ENCODE measurements around the gene MLST8.

The MLST8 gene

GRCh38 chr16:2209258-2210008 lies 4.2 kb downstream of the MLST8 start:
- DNase-seq, result no peak

- DNase-seq, result no peak
Measured at GRCh38 chr16:2210009-2210332, 4.7 kb downstream of the MLST8 start.

- no peak for DNase-seq
Measured at GRCh38 chr16:2210386-2211365, 5.4 kb downstream of the MLST8 start, which contains the start of gene BRICD5. BRICD5 (minus strand) TSS chr16:2210863; CDS start chr16:2210833, 30 bp downstream.

GRCh38 chr16:2211923-2212347 lies 6.7 kb downstream of the MLST8 start:
- DNase-seq, result no peak

GRCh38 chr16:2212362-2213324 lies 7.4 kb downstream of the MLST8 start:
- no peak for DNase-seq

GRCh38 chr16:2213817-2214718 lies 8.8 kb downstream of the MLST8 start:
- DNase-seq, result no peak

DNA sequence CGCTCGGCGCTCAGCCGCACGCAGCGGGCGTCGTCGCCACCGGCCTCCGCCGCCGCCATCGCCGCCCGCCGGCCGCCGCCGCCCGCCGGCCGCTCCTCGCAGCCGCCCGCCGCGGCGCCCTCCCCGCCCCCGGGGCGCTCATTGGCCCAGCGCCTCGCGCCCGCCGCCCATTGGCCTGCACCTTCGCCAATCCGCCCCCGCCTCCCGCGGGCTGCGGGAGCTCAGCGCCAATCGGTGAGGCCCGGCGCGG lies 9.4 kb downstream of the MLST8 start, which contains the start of gene PGP:
Gene PGP, minus strand, starts transcription at position 122 of the 250 bp plus-strand sequence. Its CDS starts 63 bp downstream, at position 59.
- no peak for DNase-seq

DNA sequence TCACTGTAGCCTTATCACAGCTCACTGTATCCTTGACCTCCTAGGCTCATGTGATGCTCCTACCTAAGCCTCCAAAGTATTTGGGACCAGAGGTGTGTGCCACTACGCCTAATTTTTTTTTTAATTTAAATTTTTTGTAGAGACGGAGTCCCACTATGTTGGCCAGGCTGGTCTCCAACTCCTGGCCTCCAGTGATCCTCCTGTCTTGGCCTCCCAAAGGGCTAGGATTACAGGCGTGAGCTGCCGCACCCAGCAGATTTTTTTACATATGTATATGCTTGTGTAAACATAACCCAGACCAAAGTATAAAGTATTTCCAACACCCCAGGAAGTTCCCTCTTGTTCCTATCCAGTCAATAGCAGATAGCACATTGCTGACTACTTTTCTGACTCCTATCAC lies 11.1 kb downstream of the MLST8 start:
- DNase-seq, result no peak

DNA sequence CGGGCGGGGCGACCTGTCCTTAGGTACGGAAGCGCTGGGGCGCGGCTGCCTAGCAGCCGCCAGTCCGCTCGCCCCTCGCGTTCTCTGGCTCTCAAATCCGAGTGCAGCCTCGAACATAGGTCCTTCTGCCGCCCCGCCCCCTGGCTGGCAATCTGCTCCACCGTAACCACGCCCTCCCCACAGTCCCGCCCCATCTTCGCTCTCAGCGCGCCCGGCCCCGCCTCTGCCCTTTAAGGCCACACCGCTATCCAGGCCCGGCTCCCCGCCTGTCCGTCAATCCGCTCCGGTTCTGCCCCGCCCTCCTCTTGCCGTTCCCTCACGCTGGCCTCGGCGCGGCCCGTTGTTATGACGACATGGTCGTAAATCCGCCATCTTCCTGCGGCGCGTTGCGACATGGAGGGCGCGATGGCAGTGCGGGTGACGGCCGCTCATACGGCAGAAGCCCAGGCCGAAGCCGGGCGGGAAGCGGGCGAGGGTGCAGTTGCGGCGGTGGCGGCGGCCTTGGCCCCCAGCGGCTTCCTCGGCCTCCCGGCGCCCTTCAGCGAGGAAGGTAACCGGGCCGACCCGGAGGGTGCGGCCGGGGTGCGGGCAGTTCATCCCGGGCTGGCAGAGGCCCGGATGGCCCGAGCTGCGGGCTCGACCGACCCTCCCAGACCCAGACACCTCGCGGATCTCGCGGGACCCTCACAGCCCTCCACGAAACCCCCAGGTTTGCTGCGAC lies 18.1 kb downstream of the MLST8 start, which contains the start of gene E4F1:
Gene E4F1, plus strand, starts transcription at position 371 of the 721 bp plus-strand sequence. Its CDS starts 23 bp downstream, at position 394.
- DNase-seq, result peak; percentile 100

DNA sequence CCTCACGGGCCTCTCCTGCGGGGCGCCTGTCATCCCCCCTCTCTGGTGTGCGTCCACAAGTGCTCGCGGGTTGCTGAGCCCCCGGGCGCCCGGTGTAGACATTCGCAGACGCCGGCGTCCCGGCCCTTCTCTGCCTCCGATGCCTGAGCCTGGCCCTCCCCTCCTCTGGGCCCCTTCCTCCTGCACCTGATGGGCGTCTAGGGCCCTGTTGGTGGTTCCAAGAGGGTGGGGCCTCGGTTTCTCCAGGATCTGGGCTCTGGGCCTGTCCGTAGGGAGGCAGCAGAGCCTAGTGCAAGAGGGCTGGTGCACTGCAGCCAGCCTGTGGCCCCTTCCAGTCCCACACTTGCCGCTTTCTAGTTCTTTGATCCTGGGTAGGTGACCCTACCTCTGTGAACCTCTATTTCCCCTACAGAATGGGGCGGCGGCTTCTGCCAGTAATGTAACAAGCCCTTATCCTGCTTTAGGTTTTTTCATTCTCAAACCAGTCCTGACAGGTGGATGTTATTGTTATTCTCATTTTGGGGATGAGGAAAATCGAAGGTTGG lies 18.8 kb downstream of the MLST8 start:
- peak; percentile 29 for DNase-seq

- DNase-seq, result no peak
Measured at GRCh38 chr16:2226245-2226793, 21.1 kb downstream of the MLST8 start.

- no peak for DNase-seq
Measured at GRCh38 chr16:2226918-2227317, 21.7 kb downstream of the MLST8 start.

DNA sequence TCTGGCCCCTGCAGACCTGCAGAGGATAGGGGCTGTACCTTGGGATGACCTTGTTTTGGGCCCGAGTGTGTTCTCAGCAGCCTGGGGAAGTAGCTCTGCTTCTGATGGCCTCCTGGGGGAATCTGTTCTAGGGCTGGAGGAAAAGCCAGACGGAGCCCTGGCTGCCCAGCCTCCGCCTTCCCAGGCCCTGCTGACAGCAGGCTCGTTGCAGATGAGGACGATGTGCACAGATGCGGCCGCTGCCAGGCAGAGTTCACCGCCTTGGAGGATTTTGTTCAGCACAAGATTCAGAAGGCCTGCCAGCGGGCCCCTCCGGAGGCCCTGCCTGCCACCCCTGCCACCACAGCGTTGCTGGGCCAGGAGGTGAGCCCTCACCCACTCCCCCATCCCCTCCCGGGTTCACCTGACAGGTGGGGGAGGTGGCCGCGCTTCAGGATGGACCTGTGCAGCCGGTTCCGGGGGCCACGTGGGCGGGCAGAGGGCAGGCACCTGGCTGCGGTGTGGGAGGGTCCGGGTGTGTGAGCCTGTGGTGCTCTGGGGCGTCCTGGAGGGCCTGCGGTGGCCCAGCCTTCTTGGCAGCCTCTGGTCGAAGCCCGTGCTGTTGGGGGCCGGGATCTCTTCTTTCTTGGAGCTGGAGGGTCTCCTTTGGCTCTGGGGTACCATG lies 23.0 kb downstream of the MLST8 start:
- DNase-seq, result no peak

DNA sequence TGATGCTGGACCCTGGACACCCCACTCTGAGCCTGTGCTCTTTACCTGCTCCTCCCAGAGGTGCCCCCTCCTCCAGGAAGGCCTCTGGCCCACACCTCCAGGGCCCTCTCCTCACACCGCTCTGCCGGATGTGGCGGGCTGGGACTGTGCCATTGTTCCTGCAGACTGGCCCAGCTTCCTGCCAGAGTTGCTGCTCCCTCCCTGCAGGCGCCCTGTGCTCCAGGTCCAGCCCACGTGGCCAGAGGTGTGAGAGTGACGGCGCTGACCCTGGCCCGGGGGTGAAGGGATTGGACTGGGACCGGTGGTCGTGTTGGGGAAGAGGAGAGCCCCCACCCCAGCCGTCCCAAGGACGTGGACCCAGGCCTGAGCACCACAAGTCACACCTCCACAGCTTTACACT lies 23.8 kb downstream of the MLST8 start:
- DNase-seq, result no peak

DNA sequence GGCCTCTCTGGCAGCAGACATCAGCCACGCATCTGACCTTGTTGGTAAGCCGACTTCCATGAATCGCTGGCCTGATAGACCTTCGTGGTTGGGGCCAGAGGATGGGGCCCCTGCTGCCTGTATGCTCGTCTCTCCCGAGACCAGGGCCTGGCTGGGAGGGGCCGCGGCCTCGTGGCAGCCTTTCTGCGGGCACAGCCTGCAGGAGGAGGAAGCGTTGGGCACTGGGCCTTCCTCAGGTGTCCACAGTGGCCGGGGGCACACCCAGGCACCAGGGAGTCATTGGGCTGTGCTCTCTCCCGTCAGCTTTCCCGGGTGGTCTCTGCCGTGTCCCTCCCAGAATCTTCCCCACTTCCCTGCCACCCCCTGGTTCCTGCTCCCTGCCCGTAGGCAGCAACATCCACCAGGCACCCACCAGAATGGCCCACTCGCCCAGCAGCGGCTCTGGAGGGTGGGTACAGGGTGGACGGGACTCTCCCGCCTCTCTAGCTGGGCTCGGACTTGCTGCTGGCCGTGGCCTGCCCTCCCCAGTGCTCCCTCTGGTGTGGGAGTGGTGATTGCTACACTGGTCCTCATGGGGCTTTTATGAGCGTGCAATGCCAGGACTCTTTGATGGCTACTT lies 24.5 kb downstream of the MLST8 start:
- DNase-seq, result no peak

- no peak for DNase-seq
Measured at GRCh38 chr16:2230376-2230775, 25.1 kb downstream of the MLST8 start.

GRCh38 chr16:2231016-2231931 lies 26.0 kb downstream of the MLST8 start:
- no peak for DNase-seq
